AG04450 (cell line): Measurements from ENCODE around the gene RAMP3. TPM values are rescaled to one million over a fixed set of nuclear protein-coding genes. Genes with fewer than 3 reads are reported as not detected.

Experiments
- CTCF ChIA-PET: fragments of 300-600, 350-600 bp; formaldehyde crosslinking; extraction: SDS; loops from one replicate; lab custom pipeline; 2022; ENCODE audit warnings: antibody characterized with exemption, inconsistent platforms; lab: Charles Lee
- POLR2A ChIA-PET: fragments of 350-600 bp; formaldehyde crosslinking; extraction: SDS; loops from one replicate; lab custom pipeline; 2021; ENCODE audit warnings: antibody characterized with exemption, inconsistent platforms; lab: Yijun Ruan, JAX
- DNase-seq: peaks from one replicate; pipeline ENCODE4 v3.0.0-alpha.2; 2011; ENCODE audit warnings: low read depth, low spot score
- H3K27ac ChIP-seq: one replicate; pipeline ENCODE4 v1.5.1; 2012; ENCODE audit warnings: low read depth, low read length, control low read depth
- H3K27me3 ChIP-seq: one replicate; pipeline ENCODE4 v1.6.0; 2012; ENCODE audit warnings: low read length; ENCODE audit not compliant: control insufficient read depth, insufficient read depth
- H3K4me3 ChIP-seq: 2 replicates; pipeline ENCODE4 v1.5.1; 2011; ENCODE audit warnings: mild to moderate bottlenecking, low read depth, low read length, control low read depth
- H3K9me3 ChIP-seq: 2 replicates; pipeline ENCODE4 v1.5.1; 2012; ENCODE audit warnings: low read length; ENCODE audit not compliant: control insufficient read depth, insufficient read depth
- polyA plus RNA-seq: library from polyadenylated mRNA; depleted of rRNA; stranded (reverse); fragments of >200 nt; gene quantifications from 2 replicates; pipeline ENCODE4 v1.2.3, GENCODE V29; 2011
- TF ChIP-seq, protein P1 (sequence below): IDR thresholded peaks from 2 replicates; pipeline ENCODE4 v1.5.1; 2011; ENCODE audit warnings: low read depth, low read length, control low read depth, inconsistent platforms

RAMP3 gene
- polyA plus RNA-seq, 1 experiment, result not detected

GRCh38 chr7:45211958-45212357, 54.4 kb downstream of the RAMP3 start:
- POLR2A ChIA-PET, result no interaction called here
- no peak for DNase-seq
- CTCF ChIA-PET, result no interaction called here
- no peaks in the 10 kb centered on the region for H3K9me3 ChIP-seq
- TF ChIP-seq, protein P1, sequence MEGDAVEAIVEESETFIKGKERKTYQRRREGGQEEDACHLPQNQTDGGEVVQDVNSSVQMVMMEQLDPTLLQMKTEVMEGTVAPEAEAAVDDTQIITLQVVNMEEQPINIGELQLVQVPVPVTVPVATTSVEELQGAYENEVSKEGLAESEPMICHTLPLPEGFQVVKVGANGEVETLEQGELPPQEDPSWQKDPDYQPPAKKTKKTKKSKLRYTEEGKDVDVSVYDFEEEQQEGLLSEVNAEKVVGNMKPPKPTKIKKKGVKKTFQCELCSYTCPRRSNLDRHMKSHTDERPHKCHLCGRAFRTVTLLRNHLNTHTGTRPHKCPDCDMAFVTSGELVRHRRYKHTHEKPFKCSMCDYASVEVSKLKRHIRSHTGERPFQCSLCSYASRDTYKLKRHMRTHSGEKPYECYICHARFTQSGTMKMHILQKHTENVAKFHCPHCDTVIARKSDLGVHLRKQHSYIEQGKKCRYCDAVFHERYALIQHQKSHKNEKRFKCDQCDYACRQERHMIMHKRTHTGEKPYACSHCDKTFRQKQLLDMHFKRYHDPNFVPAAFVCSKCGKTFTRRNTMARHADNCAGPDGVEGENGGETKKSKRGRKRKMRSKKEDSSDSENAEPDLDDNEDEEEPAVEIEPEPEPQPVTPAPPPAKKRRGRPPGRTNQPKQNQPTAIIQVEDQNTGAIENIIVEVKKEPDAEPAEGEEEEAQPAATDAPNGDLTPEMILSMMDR, result no peak
- peaks cover 25% of the 10 kb centered on the region for H3K27me3 ChIP-seq
- H3K27ac ChIP-seq, result no peak overlapping the region
- no peak overlapping the region for H3K4me3 ChIP-seq

- TF ChIP-seq, protein P1, result no peak
- ChIA-PET CTCF (no interaction called here), POLR2A (no interaction called here)
These were observed 55.0 kb downstream of the RAMP3 start for GRCh38 chr7:45212606-45213005.

DNA sequence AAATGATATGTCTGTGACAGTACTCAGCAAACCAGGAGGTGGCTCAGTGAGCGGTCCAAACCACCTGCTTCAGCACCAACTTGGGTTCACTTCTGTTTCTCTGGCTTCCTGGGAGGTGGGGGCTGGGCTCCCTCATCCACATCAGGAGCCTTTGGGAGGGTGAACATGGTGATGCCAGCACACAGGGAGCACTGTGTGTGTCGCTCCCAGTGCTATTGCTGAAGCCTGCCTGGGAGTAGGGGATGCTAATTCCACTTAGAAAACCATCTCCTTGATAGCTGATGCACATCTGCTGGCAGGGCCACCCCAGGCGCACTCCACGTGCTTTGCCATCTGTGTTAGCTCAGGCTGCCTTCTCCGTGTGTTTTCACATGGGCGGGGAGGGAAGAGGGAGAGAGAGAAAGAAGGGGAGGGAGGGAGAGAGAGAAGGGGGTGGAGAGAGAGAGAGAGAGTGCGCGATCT, 58.0 kb downstream of the RAMP3 start:
- POLR2A ChIA-PET, result interaction anchor here (0.7 kb wide), 1 partner anchor 72 kb away, joined by 3 read pairs; no protein-coding TSS in a partner anchor
- H3K27me3 ChIP-seq, result peaks cover 24% of the 10 kb centered on the region
- H3K9me3 ChIP-seq, result no peaks in the 10 kb centered on the region
- CTCF ChIA-PET, result no interaction called here
- TF ChIP-seq, protein P1, result no peak
- H3K4me3 ChIP-seq, result no peak overlapping the region
- DNase-seq, result no peak
- no peak overlapping the region for H3K27ac ChIP-seq

More at GRCh38 chr7:45212606-45213005, 55.0 kb downstream of the RAMP3 start:
- Histone ChIP-seq H3K27me3 (peaks cover 29% of the 10 kb centered on the region), H3K27ac (no peak overlapping the region), H3K4me3 (no peak overlapping the region), H3K9me3 (no peaks in the 10 kb centered on the region)
- DNase-seq, result no peak

DNA sequence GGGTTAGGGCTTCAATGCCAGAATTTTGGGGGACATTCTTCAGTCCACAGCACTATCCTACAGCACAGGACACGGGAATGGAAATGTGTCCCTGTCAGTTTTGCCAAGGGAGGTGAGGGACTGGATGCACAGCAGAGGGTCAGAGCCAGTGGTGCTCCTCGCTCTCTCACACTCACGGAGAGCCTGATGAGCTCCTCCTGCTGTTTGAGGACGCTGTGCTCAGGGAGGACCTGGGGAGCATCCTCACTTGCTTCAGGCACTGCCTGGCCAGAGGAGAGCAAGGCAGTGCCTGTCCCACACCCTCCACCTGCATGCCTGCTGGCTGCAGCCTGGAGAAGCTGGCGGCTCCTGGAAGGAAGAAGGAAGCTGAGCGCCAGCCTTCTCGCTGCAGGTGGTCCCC, 58.6 kb downstream of the RAMP3 start:
- peaks cover 24% of the 10 kb centered on the region for H3K27me3 ChIP-seq
- POLR2A ChIA-PET, result interaction anchor here (0.7 kb wide), 1 partner anchor 72 kb away, joined by 3 read pairs; no protein-coding TSS in a partner anchor
- CTCF ChIA-PET, result no interaction called here

GRCh38 chr7:45216622-45217165, 59.1 kb downstream of the RAMP3 start:
- Histone ChIP-seq H3K9me3 (no peaks in the 10 kb centered on the region), H3K4me3 (no peak overlapping the region), H3K27ac (no peak overlapping the region), H3K27me3 (peaks cover 24% of the 10 kb centered on the region)
- TF ChIP-seq, protein P1, result no peak
- DNase-seq, result no peak
- ChIA-PET CTCF (no interaction called here), POLR2A (interaction anchor here (0.7 kb wide), 1 partner anchor 73 kb away, joined by 3 read pairs; no protein-coding TSS in a partner anchor)

More for the DNA sequence above, 58.6 kb downstream of the RAMP3 start:
- TF ChIP-seq, protein P1, result no peak
- no peak for DNase-seq
- no peak overlapping the region for H3K27ac ChIP-seq
- H3K9me3 ChIP-seq, result no peaks in the 10 kb centered on the region
- no peak overlapping the region for H3K4me3 ChIP-seq
